Effector memory CD4-positive, alpha-beta T cell (primary cell): ENCODE results near the gene EEF1AKMT1.

Experiments used
- DNase-seq, 3 donors: peaks; one replicate each; pipeline ENCODE4 v3.0.0-alpha.2; 2020
- H3K27ac ChIP-seq: 2 replicates; pipeline ENCODE4 v1.7.0; 2013; ENCODE audit warnings: mild to moderate bottlenecking, low read length, moderate library complexity; ENCODE audit not compliant: insufficient read depth, poor library complexity, severe bottlenecking
- H3K27me3 ChIP-seq: replicated peaks from 2 replicates; pipeline ENCODE4 v1.7.0; 2013; ENCODE audit warnings: mild to moderate bottlenecking, low read length; ENCODE audit not compliant: insufficient read depth, control insufficient read depth, poor library complexity, severe bottlenecking
- H3K36me3 ChIP-seq: 2 replicates; pipeline ENCODE4 v1.7.0; 2013; ENCODE audit warnings: mild to moderate bottlenecking, low read length, moderate library complexity; ENCODE audit not compliant: control insufficient read depth, insufficient read depth
- H3K4me1 ChIP-seq: 2 replicates; pipeline ENCODE4 v1.7.0; 2013; ENCODE audit warnings: low read length, mild to moderate bottlenecking; ENCODE audit not compliant: control insufficient read depth, insufficient read depth, poor library complexity, severe bottlenecking
- H3K4me3 ChIP-seq: 2 replicates; pipeline ENCODE4 v1.7.0; 2013; ENCODE audit warnings: low read length, low read depth, mild to moderate bottlenecking; ENCODE audit not compliant: insufficient read depth, poor library complexity, severe bottlenecking
- H3K9me3 ChIP-seq: 2 replicates; pipeline ENCODE4 v1.7.0; 2013; ENCODE audit warnings: mild to moderate bottlenecking, low read length, moderate library complexity; ENCODE audit not compliant: control insufficient read depth

The EEF1AKMT1 gene

DNA sequence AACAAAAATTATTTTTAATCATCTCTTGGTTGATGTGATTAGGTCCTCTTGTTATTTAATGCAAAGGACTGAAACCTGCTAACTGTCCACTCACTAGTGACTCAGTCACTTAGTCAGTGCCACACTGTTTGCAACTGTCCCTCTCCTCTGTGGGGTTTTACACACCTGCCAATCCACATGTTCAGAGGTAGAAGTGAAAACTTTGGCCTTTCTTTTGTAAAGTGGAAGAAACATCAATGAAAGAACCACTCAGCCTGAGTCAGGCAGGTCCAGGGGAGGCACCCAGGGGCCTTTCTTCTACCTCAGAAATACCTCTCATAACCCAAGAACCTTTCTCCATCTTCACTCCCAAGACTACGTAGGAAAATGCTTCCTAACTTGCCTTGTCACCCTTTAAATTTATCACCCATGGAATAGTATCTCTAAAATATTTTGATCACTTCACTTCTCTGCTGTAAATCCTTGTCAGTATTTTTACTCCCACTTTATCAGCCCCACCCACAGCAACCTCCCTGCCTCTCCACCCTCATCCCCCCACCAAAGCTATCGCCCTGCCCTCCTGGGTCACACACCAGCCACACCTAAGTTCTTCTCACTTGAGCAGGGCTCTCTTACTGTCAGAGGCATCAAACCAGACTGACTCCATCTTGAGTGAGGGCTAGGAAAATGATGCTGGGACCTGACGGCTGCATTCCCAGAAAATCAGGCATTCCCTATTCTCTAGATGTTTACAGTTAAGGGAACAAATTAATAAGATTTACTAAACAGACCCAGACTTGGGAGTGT, 29.6 kb upstream of the EEF1AKMT1 start:
- no peaks in the 10 kb centered on the region for H3K4me1 ChIP-seq
- no peak overlapping the region for H3K27ac ChIP-seq
- no peaks in the 10 kb centered on the region for H3K9me3 ChIP-seq
- no peak for DNase-seq
- peaks cover 28% of the 10 kb centered on the region for H3K36me3 ChIP-seq
- no peaks in the 10 kb centered on the region for H3K27me3 ChIP-seq
- no peak overlapping the region for H3K4me3 ChIP-seq

GRCh38 chr13:20801707-20802106, 27.9 kb upstream of the EEF1AKMT1 start:
- no peaks in the 10 kb centered on the region for H3K27me3 ChIP-seq
- H3K9me3 ChIP-seq: no peaks in the 10 kb centered on the region
- DNase-seq: no peak
- H3K36me3 ChIP-seq: peaks cover 20% of the 10 kb centered on the region
- H3K27ac ChIP-seq: no peak overlapping the region
- no peaks in the 10 kb centered on the region for H3K4me1 ChIP-seq
- no peak overlapping the region for H3K4me3 ChIP-seq

GRCh38 chr13:20799726-20800416, 26.1 kb upstream of the EEF1AKMT1 start:
- no peak for DNase-seq
- Histone ChIP-seq H3K4me3 (no peak overlapping the region), H3K4me1 (no peaks in the 10 kb centered on the region), H3K9me3 (no peaks in the 10 kb centered on the region), H3K27me3 (no peaks in the 10 kb centered on the region), H3K36me3 (peaks cover 33% of the 10 kb centered on the region), H3K27ac (no peak overlapping the region)

GRCh38 chr13:20798027-20798426, 24.3 kb upstream of the EEF1AKMT1 start:
- H3K4me3 ChIP-seq: no peak overlapping the region
- H3K4me1 ChIP-seq: no peaks in the 10 kb centered on the region
- no peaks in the 10 kb centered on the region for H3K27me3 ChIP-seq
- no peaks in the 10 kb centered on the region for H3K9me3 ChIP-seq
- H3K27ac ChIP-seq: no peak overlapping the region
- DNase-seq: no peak
- H3K36me3 ChIP-seq: peaks cover 40% of the 10 kb centered on the region

GRCh38 chr13:20796791-20797508, 23.2 kb upstream of the EEF1AKMT1 start:
- DNase-seq: no peak
- Histone ChIP-seq H3K4me3 (no peak overlapping the region), H3K27me3 (no peaks in the 10 kb centered on the region), H3K36me3 (peaks cover 40% of the 10 kb centered on the region), H3K27ac (no peak overlapping the region), H3K9me3 (no peaks in the 10 kb centered on the region), H3K4me1 (no peaks in the 10 kb centered on the region)

DNA sequence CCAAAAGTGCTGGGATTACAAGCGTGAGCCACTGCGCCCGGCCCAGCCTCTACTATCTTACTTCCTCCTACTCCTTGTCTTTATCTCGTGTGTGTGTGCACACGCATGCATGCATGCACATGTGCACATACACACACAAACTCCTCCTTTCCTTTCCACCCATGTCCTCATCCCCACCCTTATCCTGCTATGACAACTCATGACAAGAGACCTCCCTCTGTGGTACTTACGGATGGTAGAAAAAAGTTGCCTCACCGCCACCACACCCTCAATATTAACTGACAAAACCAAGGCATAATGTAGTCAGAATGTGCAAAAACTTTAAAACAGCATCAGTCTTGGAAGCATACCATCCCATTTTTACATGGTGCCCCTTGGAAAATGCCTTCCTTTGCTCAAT, 15.9 kb upstream of the EEF1AKMT1 start:
- H3K4me3 ChIP-seq: no peak overlapping the region
- no peaks in the 10 kb centered on the region for H3K9me3 ChIP-seq
- H3K27me3 ChIP-seq: no peaks in the 10 kb centered on the region
- H3K36me3 ChIP-seq: peaks cover 29% of the 10 kb centered on the region
- no peak for DNase-seq
- no peaks in the 10 kb centered on the region for H3K4me1 ChIP-seq
- H3K27ac ChIP-seq: no peak overlapping the region

- no peaks in the 10 kb centered on the region for H3K4me1 ChIP-seq
- no peaks in the 10 kb centered on the region for H3K27me3 ChIP-seq
- H3K4me3 ChIP-seq: no peak overlapping the region
- H3K9me3 ChIP-seq: no peaks in the 10 kb centered on the region
- H3K27ac ChIP-seq: no peak overlapping the region
- no peak for DNase-seq
- H3K36me3 ChIP-seq: peaks cover 31% of the 10 kb centered on the region
Observed at GRCh38 chr13:20788312-20788711, 14.6 kb upstream of the EEF1AKMT1 start.

GRCh38 chr13:20787180-20787579, 13.4 kb upstream of the EEF1AKMT1 start:
- no peak overlapping the region for H3K27ac ChIP-seq
- peaks cover 35% of the 10 kb centered on the region for H3K36me3 ChIP-seq
- DNase-seq: no peak
- no peaks in the 10 kb centered on the region for H3K4me1 ChIP-seq
- H3K4me3 ChIP-seq: no peak overlapping the region
- no peaks in the 10 kb centered on the region for H3K9me3 ChIP-seq
- no peaks in the 10 kb centered on the region for H3K27me3 ChIP-seq

DNA sequence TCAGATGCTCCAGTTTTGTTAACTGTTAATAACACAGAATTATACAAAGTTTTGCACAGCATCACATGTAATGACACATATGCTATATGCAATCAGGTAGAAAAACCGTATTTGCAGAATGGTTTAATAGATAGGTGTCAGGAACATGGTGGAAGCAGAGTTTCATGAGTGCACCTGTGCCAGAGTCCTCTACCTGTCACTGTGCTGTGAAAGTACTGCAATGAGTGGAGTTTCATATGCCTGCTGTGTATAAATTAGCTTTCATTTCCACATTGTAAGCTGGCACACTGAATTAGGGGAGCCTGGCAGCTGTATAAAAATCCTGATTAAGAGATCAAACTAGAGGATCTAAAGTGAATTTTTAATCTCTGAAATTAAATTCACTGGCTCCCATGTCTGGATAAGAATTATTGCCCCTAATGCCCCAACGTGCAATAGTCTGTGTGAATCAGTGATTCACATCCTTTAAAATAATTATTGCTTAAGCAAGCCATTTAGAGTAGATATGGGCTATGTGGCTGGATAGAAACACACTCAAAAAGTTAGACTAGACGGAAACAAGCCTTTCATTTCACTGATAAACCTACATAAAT, 8.5 kb upstream of the EEF1AKMT1 start:
- no peaks in the 10 kb centered on the region for H3K9me3 ChIP-seq
- H3K27me3 ChIP-seq: no peaks in the 10 kb centered on the region
- H3K27ac ChIP-seq: no peak overlapping the region
- no peak for DNase-seq
- peaks cover 20% of the 10 kb centered on the region for H3K36me3 ChIP-seq
- H3K4me1 ChIP-seq: no peaks in the 10 kb centered on the region
- H3K4me3 ChIP-seq: no peak overlapping the region
